Measurements from ENCODE around the gene ZNF607.
"Not testable (repeated sequence)": the region's sequence is repeated elsewhere in the genome, so short reads cannot be mapped to it uniquely, and the experiment has no call there.

Gene ZNF607

GRCh38 chr19:37719111-37719926 is at the start of gene ZNF607:
Gene ZNF607, minus strand, starts transcription at chr19:37719761. Its CDS starts 8,143 bp downstream, at chr19:37711618.
- DNase-seq = peak; percentile 68

DNA sequence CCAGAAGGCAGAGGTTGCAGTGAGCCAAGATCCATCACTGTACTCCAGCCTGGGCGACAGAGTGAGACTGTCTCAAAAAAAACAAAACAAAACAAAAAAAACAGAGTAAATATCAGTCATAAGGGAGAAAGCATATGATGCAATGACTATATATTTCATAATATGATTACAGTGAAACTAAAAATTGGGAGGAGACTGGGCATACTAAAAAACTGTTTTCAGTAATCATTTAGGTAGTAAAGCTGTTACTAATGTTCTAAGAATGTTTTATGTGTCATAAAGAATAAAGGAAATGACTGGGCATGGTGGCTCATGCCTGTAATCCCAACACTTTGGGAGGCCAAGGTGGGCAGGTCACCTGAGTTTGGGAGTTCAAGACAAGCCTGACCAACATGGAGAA is 43.9 kb upstream of the ZNF607 start:
- no peak for DNase-seq

- DNase-seq = not testable (repeated sequence)
These were observed 38.1 kb upstream of the ZNF607 start for GRCh38 chr19:37757683-37758082.

DNA sequence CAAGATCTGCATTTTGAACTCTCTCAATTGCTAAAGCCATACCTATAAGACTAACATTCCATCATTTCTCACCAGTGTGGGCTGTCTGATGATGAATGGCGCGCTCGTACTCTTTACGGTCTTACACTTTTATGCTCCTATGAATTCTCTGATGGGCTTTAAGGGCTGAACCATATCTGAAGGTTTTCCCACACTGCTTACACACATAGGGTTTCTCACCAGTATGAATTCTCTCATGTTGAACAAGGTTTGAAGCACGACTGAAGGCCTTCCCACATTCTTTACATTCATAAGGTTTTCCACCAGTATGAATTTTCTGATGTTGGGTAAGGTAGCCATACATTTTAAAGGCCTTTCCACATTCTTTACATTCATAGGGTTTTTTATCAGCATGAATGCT is 18.8 kb upstream of the ZNF607 start:
- DNase-seq = no peak

GRCh38 chr19:37725181-37725580 is 5.6 kb upstream of the ZNF607 start:
- DNase-seq = no peak

- DNase-seq = no peak
These were observed 335 bp upstream of the ZNF607 start for GRCh38 chr19:37719927-37720265.

- DNase-seq = no peak
These were observed 1.3 kb downstream of the ZNF607 start for GRCh38 chr19:37718304-37718703.

- no peak for DNase-seq
These were observed 3.4 kb downstream of the ZNF607 start for GRCh38 chr19:37716140-37716539.

DNA sequence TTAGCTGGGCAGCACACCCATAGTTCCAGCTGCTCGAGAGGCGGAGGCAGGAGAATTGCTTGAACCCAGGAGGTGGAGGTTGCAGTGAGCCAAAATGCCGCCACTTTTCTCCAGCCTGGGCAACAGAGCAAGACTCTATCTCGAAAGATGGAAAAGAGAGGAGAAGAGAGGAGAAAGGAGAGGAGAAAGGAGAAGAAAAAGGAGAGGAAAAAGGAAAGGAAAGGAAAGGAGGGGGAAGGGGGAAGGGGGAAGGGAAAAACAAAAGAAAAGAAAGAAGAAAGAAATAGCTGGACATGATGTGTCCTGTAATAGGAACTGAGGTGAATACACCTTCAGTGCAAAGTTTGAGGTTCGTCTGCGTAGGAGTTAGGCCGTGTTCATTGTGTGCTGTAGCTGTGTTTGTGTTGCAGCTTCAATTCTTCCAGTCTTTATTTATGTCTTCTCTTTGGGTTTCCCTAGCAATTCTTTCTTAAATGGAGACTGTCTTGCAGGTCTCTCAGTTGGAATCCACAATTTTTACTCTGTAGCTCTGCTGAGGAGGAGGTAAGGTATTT is 13.4 kb downstream of the ZNF607 start:
- no peak for DNase-seq

DNA sequence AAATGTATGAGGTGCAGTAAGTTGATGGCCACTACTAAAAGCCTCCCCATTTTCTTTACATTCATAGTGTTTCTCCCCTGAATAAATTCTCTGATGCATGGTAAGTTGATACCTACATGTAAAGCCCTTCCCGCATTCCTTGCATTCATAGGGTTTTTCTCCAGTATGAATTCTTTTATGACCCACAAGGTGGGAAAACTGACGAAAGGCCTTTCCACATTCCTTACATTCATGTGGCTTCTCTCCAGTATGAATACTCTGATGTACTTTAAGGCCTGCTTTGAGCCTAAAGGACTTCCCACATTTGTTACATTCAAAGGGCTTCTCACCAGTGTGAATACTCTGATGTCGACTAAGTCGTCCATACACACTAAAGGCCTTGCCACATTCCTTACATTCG is 20.5 kb downstream of the ZNF607 start:
- no peak for DNase-seq

- no peak for DNase-seq
These were observed 21.3 kb downstream of the ZNF607 start for GRCh38 chr19:37698216-37698615.

DNA sequence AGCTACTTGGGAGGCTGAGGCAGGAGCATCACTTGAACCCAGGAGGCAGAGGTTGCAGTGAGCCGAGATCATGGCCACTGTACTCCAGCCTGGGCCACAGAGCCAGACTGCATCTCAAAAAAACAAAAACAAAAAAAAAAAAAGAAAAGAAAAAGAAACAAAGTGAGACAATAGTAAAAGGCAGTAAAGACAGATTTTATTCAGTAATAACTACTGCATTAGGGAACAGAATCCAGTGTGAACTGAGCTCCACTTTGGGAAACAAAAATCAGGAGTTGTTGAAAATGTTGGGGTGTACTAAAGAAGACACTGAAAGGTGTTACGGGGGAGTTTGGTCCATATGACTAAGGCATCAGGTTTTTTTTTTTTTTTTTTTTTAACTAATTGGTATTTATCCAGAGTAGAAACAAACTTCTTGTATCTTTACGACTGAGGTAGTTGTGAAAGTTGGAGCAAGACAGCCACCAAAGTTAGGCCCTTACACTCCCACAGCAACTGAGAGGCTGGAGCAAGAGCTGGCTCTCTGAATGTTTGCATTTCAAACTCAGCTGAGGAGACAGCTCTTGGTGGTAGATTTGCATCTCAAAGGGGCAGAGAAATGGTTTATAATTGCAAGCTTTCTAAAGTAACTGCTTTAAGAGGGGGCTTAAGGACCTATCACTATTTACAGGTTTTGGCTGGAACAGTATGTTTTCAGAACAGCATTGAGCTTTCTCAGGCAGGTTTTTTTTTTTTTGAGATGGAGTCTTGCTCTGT is 24.2 kb downstream of the ZNF607 start:
- no peak for DNase-seq

GRCh38 chr19:37692956-37693620 is 26.5 kb downstream of the ZNF607 start:
- no peak for DNase-seq

- no peak for DNase-seq
These were observed 27.6 kb downstream of the ZNF607 start for GRCh38 chr19:37691881-37692504.

DNA sequence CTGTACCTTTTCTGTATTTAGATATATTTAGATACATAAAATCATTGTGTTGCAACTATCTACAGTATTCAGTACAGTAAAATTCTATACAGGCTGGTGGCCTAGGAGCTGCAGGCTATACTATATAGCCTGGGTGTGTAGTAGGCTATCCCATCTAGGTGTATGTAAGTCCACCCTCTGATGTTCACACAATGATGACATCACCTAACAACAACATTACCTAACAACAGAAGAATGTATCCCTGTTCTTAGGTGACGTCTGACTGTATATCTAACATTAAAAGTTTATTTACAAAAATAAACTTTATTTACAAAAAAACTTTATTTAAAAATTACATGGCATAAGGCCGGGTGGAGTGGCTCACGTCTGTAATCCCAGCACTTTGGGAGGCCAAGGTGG is 36.0 kb downstream of the ZNF607 start:
- no peak for DNase-seq

DNA sequence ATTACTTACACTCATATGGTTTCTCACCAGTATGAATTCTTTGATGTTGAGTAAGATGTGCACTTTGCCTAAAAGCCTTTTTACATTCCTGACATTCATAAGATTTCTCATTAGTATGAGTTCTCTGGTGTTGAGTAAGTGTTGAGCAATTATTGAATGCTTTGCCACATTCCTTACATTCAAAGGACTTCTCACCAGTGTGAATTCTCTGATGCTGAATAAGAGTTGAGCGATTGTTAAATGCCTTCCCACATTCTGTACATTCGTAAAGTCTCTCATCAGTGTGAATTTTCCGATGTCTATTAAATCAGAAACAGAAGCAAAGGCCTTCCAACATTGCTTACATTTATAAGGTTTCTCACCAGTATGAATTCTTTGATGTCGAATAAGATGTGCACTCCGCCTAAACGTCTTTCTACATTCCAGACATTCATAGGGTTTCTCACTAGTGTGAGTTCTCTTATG is 50.1 kb downstream of the ZNF607 start:
- DNase-seq = no peak

DNA sequence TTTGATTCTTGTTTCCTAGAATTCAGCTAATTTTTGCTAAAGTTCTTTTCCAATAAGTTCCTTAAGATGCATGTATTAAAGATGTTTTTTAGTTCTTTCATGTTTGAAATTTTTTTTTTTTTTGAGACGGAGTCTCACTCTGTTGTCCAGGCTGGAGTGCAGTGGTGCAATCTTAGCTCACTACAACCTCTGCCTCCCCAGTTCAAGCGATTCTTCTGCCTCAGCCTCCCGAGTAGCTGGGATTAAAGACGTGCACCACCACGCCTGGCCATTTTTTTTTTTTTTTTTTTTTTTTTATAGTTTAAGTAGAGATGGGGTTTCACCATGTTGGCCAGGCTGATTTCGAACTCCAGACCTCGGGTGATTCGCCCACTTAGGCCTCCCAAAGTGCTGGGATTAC is 62.4 kb downstream of the ZNF607 start:
- DNase-seq = not testable (repeated sequence)

GRCh38 chr19:37655689-37656371 is 63.7 kb downstream of the ZNF607 start:
- peak; percentile 49 for DNase-seq

DNA sequence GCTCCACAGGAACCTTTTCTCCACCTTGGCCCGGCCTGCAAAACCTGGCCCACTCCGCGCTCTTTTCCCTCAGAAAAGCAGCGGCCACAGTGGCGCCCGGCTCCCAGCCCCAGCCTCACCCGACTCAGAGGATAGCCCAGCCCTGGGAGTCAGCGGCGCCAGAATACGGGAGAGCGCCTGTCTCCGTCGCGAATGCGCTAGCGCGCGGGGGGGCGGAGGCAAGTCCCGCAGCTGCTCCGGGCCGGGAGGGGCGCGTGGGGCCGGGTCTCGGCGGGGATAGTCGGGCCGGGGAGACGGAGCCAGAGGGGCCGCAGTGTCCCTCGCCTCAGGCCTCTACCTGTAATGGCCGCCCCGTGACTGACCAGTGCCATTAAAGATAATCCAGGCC is 64.3 kb downstream of the ZNF607 start, which contains the start of gene ZFP30:
TSS of gene ZFP30 (minus strand) at position 165 of the 388 bp plus-strand sequence. CDS start 7,643 bp downstream, outside the sequence.
- peak; percentile 65 for DNase-seq

DNA sequence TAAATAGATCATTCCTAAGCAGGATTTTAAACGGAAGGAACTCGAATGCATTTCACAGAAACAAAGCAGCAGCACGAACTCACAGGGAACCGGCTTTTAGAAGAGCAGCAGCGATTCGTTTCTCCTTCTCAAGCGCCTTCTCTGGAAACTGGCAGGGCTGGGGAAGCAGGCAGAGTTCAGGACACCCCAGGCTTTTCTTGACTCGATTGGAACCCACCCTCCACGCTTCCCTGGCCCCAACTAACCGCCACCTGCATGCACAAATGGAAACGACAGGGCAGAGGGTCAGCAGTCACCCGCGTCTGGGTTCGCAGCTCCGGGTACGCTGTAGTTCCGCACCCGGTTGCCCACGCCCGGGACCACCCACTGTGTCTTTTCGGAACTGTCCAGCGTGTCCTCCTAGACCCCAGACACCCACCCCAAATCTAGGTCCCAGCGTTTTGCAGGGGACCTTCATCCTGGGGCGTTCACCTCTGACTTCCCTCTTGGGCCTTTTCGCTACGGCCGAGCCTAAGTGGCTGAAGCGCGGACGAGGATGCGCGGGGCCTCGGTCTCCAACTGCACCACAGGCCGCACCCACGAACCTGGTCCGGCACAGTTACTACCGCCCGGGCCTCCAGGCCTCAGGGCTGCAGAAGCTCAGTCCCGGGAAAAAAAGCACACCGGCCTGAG is 64.8 kb downstream of the ZNF607 start:
- peak; percentile 22 for DNase-seq

DNA sequence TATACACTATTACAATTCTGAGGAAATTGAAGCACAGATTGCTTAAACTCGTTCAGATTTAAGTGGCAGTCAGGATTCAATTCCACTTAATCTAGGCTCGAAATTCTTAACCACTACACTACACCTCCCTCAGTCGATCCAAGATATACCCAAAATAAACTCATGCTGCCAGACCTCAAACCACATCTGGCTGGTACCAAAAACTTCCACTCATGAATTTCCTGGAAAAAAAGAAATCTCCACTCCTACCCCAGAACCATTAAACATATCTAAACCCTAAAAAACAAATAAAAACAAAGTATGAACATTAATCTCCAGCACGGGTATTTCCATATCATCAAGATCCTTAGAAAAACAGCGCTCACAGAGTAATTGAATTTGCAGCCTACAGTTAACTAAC is 65.4 kb downstream of the ZNF607 start:
- DNase-seq = no peak

Measured in NCI-H226 (cell line).